Measurements from ENCODE around the gene BLID.

GRCh38 chr11:122085712-122086111 is 30.3 kb downstream of the BLID start:
- TF ChIP-seq BHLHE40 (IDR thresholded peaks at IDR 0.05; ENCODE audit: borderline replicate concordance) (no peak), ZNF384 (IDR thresholded peaks at IDR 0.05) (no peak), L3MBTL2 (conservative IDR thresholded peaks at IDR 0.05) (no peak), TARDBP (IDR thresholded peaks at IDR 0.05) (no peak), FOXA1 (IDR thresholded peaks at IDR 0.05) (no peak), SUZ12 (IDR thresholded peaks at IDR 0.05) (no peak)
